Stimulated activated CD4-positive, alpha-beta T cell treated with anti-CD3 and anti-CD28 coated beads, TNF-alpha, amount 100 ng/mL, for 4 hours (primary cell): ENCODE data around the gene LSM12.
A peak's percentile ranks its signal among the peaks of the same experiment; 100 is the strongest.
"Not testable (repeated sequence)": the region's sequence is repeated elsewhere in the genome, so short reads cannot be mapped to it uniquely, and the experiment has no call there.

Source experiments
- DNase-seq, 3 experiments: peaks; one replicate each; pipeline ENCODE4 v3.0.0-alpha.2; 2020; ENCODE audit warnings: low read depth in 3 of 3

LSM12 gene

GRCh38 chr17:44066204-44066930 is at the start of gene LSM12:
Gene LSM12 (minus strand): TSS chr17:44066671. CDS start chr17:44066587, 84 bp downstream.
- peak; percentile 77 to 84 (median 82) for DNase-seq

- no peak for DNase-seq
Observed at GRCh38 chr17:44115585-44116415, 49.3 kb upstream of the LSM12 start.

- DNase-seq, result no peak
Observed at GRCh38 chr17:44113868-44114840, 47.7 kb upstream of the LSM12 start.

GRCh38 chr17:44113382-44113781 is 46.9 kb upstream of the LSM12 start:
- no peak for DNase-seq

- DNase-seq, result no peak
Observed at GRCh38 chr17:44112284-44113280, 46.1 kb upstream of the LSM12 start.

- DNase-seq, result no peak
Observed at GRCh38 chr17:44111777-44112176, 45.3 kb upstream of the LSM12 start.

- peak in 1 of 3 experiments; percentile 28 for DNase-seq
Observed at GRCh38 chr17:44110823-44111633, 44.6 kb upstream of the LSM12 start.

- no peak for DNase-seq
Observed at GRCh38 chr17:44110011-44110686, 43.7 kb upstream of the LSM12 start.

- no peak for DNase-seq
Observed at GRCh38 chr17:44109312-44109630, 42.8 kb upstream of the LSM12 start.

- DNase-seq, result no peak
Observed at GRCh38 chr17:44108440-44109311, 42.2 kb upstream of the LSM12 start.

- no peak for DNase-seq
Observed at GRCh38 chr17:44106801-44107200, 40.3 kb upstream of the LSM12 start.

GRCh38 chr17:44105941-44106340 is 39.5 kb upstream of the LSM12 start:
- no peak for DNase-seq

- no peak for DNase-seq
Observed at GRCh38 chr17:44105483-44105882, 39.0 kb upstream of the LSM12 start.

- no peak for DNase-seq
Observed at GRCh38 chr17:44102849-44103622, 36.6 kb upstream of the LSM12 start.

GRCh38 chr17:44101858-44102257 is 35.4 kb upstream of the LSM12 start:
- not testable (repeated sequence) for DNase-seq

GRCh38 chr17:44097110-44097958 is 30.9 kb upstream of the LSM12 start:
- DNase-seq, result no peak
